DND-41 (cell line): ENCODE measurements around the gene TTC28.

Experiments
- CTCF ChIP-seq: IDR thresholded peaks from 2 replicates; pipeline ENCODE4 v1.5.1; 2012; ENCODE audit warnings: borderline replicate concordance, low read length, moderate library complexity, mild to moderate bottlenecking; ENCODE audit not compliant: poor library complexity, severe bottlenecking; ENCODE audit errors: extremely low read depth
- EZH2 ChIP-seq: IDR thresholded peaks from 3 replicates; pipeline ENCODE4 v1.6.1; 2012; ENCODE audit warnings: borderline replicate concordance, low read depth, mild to moderate bottlenecking, moderate library complexity, low read length, inconsistent platforms; ENCODE audit not compliant: severe bottlenecking

DNA sequence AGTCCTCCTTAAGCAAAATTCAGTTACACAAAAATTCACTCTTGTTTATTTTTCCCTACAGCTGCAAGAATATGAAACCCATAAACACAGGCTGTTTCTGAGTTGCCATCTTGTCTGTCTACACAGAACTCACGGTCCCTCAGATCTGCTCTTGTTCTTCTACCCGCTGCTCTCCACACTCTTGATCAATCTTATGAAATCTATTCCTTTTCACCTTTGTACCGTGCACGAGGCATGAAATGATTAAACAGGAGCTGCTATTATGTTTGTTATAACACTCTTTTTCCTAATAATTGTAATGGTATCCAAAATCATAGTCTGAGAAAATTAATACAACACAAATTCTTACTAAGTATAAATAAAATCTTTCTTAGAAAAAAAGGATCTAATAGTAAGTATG is 494.5 kb downstream of the TTC28 start:
- TF ChIP-seq CTCF: no peak
- TF ChIP-seq EZH2: no peak
